IPS-NIHi11 (cell line): ENCODE measurements around the gene SREK1.

ENCODE experiments used
- DNase-seq: peaks from one replicate; pipeline ENCODE4 v3.0.0; 2012; ENCODE audit warnings: mixed read lengths, low spot score

The SREK1 gene

DNA sequence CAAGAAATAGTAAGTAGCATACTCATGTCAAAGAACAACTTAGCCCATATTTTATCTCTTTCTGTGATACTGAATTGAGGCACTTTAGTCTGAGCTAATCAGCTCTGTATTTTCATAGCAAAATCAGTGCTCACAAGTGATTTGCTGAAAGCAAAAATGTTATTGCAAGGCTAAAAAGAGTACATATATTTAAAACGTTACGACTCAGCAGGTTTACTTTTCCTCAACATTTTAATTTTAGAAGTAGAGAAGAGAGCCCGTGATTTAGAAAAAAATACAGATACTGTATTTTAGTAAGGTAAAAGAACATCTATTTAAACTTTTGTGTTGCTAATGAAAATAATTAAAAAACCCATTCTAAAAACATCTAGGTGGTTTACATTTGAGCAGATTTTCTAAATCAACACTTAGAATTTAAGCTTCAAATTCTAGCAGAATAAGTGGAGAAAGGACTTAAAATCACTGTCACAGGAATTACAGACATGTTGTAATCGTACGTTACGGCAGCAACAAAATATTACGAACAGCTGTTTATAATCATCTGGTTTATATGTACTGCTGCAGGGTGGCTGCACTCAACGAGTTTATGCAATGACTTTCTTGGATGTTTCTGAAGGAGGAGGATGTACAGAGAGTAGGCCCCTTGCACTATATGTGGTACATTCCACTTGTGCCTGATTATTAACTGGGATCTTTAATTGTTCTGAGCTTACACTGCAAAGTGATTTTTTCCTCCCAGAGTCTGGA, 20.1 kb downstream of the SREK1 start:
- DNase-seq, result no peak

DNA sequence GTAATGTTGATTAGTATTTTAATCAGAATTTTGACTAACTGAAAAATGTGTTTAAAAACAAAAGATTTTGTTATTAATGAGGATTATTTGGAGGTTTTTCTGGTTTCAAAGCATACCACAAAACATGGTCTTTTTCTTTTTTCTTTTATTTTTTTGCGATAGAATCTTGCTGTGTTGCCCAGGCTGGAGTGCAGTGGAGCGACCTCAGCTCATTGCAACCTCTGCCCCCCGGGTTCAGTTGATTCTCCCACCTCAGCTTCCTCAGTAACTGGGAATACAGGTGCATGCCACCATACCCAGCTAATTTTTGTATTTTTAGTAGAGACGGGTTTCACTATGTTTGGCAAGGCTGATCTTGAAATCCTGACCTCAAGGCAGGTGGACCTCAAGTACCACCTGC, 24.1 kb downstream of the SREK1 start:
- DNase-seq, result no peak

DNA sequence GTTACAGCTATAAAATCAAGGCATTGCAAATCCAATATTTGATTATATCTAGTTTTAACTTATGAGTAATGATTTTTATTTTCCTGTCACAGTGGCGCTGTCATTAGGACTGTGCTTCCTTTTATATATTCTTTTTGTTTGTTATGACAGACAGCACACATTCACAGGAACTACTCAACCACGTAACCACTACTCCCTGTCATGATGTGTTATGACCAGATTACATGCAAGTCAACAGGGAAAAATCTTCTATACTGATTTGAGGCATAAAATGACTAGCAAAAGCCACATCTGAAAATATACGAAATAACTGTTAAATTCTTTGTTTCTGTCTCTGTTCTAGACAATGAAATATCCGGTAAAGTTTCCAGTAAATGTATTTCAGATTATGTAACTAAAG, 25.4 kb downstream of the SREK1 start:
- no peak for DNase-seq

- DNase-seq, result no peak
Measured at GRCh38 chr5:66170195-66170919, 26.3 kb downstream of the SREK1 start.

DNA sequence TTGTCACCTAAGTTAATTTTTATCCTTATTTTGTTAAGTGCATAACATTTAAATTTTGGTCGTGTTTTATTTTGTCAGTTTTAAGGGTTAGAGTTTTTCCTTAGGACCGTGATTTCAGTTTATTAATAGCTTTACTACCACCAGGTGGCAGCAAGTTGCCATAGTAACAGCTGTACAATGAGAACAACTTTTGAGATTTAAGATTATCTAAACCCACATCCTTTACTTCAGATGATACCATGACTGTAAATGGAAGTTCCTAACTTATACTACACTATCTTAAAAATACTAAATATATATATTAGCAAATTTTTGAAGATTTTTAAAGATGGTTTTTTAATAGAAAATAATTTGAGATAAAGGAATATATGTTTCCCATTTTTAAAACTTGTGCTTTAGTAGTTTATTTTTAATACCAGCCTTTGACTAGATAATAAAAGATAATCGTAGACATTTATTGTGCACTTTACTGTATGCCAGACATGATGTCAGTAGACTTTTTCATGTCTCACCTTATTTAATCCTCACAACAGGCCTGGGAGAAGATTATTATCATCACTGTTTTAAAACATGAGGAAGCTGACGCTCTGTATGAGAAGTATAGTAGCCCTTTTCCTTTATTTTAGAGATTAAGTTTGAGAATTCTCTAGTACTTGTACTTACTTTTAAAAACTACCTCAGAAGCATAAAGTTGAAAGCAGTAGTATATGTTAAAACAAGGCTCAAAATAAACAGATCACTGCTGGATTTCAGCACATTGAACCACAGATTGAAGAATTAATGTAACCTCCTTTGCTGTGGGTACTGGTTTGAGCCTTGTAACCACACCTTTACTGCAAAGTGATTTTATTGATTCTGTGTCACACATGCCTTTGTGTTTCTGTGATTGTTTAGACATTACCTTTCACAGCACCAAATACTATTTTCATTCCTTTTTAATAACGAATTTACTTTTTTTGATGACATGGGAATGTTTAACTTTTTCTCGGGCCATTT, 27.5 kb downstream of the SREK1 start:
- DNase-seq, result peak; percentile 16

GRCh38 chr5:66174338-66174737, 30.2 kb downstream of the SREK1 start:
- DNase-seq, result no peak

GRCh38 chr5:66178799-66179198, 34.7 kb downstream of the SREK1 start:
- DNase-seq, result no peak

- DNase-seq, result no peak
Measured at GRCh38 chr5:66179297-66180051, 35.4 kb downstream of the SREK1 start.

- DNase-seq, result no peak
Measured at GRCh38 chr5:66180282-66181155, 36.4 kb downstream of the SREK1 start.

DNA sequence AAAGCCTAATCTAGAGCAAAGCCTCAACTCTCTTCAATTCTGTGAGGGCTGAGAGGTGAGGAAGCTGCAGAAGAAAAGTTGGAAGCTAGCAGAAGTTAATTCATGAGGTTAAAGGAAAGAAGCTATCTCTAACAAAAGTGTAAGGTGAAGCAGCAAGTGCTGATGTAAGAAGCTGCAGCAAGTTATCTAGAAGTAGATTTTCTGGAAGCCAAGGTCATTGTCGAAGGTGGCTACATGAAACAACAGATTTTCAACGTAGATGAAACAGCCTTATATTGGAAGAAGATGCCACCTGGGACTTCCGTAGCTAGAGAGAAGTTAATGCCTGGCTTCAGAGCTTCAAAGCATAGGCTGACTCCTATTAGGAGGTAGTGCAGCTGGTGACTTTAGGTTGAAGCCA, 42.0 kb downstream of the SREK1 start:
- DNase-seq, result no peak

- no peak for DNase-seq
Measured at GRCh38 chr5:66193419-66193818, 49.3 kb downstream of the SREK1 start.

- no peak for DNase-seq
Measured at GRCh38 chr5:66197764-66198405, 53.8 kb downstream of the SREK1 start.

GRCh38 chr5:66198837-66199236, 54.7 kb downstream of the SREK1 start:
- DNase-seq, result no peak

- DNase-seq, result no peak
Measured at GRCh38 chr5:66203531-66203930, 59.4 kb downstream of the SREK1 start.

GRCh38 chr5:66206465-66206864, 62.4 kb downstream of the SREK1 start:
- DNase-seq, result no peak

GRCh38 chr5:66207800-66208561, 63.9 kb downstream of the SREK1 start:
- DNase-seq, result no peak

GRCh38 chr5:66209350-66209749, 65.2 kb downstream of the SREK1 start:
- DNase-seq, result peak; percentile 45

- no peak for DNase-seq
Measured at GRCh38 chr5:66209794-66210193, 65.7 kb downstream of the SREK1 start.

DNA sequence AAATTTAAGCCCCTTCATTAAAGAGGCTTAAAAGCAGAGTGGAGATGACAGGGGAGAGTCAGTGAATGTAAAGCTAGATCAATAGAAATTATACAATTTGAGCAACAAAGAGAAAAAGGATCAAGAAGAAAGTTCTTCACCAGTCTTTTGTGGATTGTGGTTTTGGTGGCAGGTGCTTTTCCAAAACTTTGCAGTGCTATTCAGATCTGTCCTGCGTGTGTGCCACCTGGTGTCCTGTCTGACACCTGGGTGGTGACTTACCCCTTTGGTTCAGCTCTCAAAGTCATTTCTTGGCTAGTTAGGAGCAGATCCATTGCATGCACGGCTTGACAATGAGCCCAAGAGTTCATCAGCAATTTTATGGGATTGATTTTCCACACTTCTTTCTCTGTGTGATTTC, 69.4 kb downstream of the SREK1 start:
- DNase-seq, result no peak
